LNCAP (cell line): ENCODE results near the gene TNKS1BP1.

ENCODE experiments used
- CTCF ChIP-seq: fragments of 450-650 bp; IDR thresholded peaks from 2 replicates; pipeline ENCODE4 v1.5.1; 2017; ENCODE audit warnings: mild to moderate bottlenecking

Gene TNKS1BP1

DNA sequence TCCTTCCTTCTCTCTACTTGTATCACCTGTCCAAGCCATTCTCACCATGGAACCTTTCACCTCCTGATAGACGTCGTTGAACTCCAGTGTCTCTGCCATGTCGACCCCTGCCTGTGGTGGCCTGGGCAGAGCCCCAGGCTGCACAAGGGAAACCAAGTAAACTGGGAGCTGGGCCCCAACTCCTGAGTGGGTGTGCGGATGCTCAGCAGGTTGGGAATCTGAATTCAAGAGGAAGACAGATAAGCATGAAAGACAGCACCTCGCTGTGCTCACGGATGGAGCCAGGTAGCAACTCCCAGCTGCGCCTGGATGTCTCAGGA, 10.2 kb upstream of the TNKS1BP1 start:
- TF ChIP-seq CTCF, result no peak

DNA sequence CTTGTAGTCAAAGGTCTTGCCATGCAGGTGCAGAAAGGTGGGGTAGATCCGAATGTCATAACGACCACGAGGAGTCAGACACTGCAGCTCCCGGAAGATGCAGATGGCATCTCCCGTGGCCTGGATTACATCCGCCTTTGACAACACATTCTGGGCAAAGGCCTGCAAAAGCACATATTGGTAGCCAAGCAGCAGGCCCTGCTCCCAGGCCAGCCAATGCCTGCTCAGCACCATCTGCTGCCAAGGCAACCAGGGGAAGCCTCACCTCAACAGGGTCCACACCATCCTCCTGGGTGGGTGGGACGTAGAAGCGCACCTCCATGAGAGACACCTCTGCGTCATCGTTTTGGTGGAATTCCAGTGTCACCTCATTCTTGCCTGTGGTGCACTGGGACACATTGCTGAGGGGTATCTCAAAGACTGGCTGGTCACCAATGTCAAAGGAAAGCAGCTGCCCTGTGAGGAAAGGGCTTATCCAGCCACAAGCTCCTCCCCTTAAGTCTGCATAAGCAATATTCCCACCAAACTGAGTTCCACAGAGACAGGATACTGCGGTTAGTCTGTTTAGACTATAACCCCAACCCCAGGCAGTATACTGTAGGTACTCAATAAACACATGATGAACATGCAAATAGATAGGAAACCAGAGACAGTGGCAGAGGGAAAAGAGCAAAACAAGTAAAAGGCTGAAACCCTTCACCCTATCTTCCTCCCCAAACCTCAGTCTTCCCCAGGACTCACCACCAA, 8.1 kb upstream of the TNKS1BP1 start:
- TF ChIP-seq CTCF, result no peak

- TF ChIP-seq CTCF, result no peak
These were observed 7.0 kb upstream of the TNKS1BP1 start for GRCh38 chr11:57331720-57332119.

DNA sequence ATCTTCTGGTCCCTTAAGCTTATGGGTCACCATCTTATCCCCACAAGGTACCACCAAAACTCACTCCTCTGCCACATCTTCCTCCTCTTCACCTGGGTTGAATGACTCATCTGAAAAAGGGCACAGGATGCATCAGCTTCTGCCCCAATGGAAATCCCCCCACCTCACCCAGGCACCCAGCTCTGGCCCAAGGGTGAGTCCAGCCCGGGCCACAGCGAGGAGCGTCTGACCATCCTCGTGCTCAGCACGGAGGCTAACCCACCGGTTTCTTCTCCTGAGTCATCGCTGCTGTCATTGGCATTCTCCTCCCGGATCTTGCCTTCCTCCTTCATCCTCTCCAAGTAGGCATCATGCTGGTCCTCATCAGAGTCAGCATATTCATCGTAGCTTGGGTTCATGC, 5.3 kb upstream of the TNKS1BP1 start:
- TF ChIP-seq CTCF, result no peak

GRCh38 chr11:57327721-57328120, 3.0 kb upstream of the TNKS1BP1 start:
- no peak for TF ChIP-seq CTCF

DNA sequence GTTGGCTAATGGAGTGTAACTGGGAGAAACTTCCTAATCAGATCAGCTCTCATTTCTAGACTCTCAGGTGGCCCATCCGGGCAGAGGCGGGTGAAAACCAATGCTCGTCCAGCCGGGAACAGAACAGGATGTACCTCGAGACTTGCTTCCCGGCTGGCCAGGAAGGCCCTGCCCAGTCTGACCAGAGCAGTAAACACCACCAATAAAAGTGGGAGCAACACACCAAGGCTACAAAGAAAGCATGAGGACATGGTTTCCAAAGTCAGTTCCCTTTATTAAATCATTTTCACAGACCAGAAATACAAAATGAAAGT, 940 bp upstream of the TNKS1BP1 start:
- no peak for TF ChIP-seq CTCF

DNA sequence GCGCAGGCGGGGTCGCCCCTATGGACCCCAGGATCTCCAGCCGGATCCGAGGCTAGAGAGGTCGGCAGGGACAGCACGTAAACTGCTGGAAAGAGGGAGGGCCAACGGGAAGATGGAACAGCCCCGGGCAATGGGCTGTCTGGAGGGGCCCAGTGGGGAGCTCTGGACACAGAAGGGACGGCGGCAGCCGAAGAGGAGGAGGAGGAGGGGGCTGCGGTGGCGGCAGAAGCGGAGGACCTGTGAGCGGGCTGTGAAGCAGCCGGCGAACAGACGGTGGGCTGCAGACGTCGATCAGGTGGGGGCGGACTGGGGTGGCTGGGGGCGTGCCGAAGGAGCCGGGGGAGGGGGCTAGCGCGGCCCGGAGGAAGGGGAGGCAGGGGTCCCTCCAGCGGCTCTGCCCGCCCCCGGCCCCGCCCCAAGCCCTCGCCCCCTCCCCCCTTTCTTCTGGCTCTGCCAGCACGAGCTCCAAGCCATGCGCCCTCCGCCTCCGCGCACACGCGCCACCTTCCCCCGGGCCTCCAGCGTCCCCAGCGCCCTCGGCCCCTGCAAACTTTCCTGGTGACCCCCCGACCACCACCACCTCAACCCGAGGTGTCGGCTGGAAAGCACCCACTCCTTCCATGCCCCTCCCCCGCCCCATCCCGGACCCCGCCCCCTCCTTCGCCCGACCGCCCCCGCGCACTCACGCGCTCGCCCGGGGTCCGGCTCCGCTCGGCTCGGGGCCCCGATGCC, 432 bp downstream of the TNKS1BP1 start:
- TF ChIP-seq CTCF, result no peak

GRCh38 chr11:57323855-57324153, 948 bp downstream of the TNKS1BP1 start:
- TF ChIP-seq CTCF, result no peak
